ENCODE data around the gene IFT43. TPM values are rescaled to one million over a fixed set of nuclear protein-coding genes. Genes with fewer than 3 reads are reported as not detected.

IFT43 gene
- total and polyA plus RNA-seq, 7 donors, result 10.4 to 23.6 (median 15.6) TPM

- Histone ChIP-seq H3K27ac (no peak overlapping the region), H3K4me3 (no peak overlapping the region), H3K36me3 (ENCODE audit: insufficient read depth in 1 of 2, low read depth in 1 of 2) (no peaks in the 10 kb centered on the region), H3K4me1 (peaks cover 4% of the 10 kb centered on the region), H3K27me3 (ENCODE audit: insufficient read depth in 3 of 3, low read length in 2 of 3) (no peaks in the 10 kb centered on the region), H3K9me3 (no peaks in the 10 kb centered on the region)
- DNase-seq (no peak), ATAC-seq (peak in 1 of 4 donors; percentile 55)
- WGBS, 3 donors, result 17 to 34% (median 20%) methylated on average over 14 of the region's 14 CpGs
- intact Hi-C loops (cut with DNase I), result no loop called here
- TF ChIP-seq, protein P1, sequence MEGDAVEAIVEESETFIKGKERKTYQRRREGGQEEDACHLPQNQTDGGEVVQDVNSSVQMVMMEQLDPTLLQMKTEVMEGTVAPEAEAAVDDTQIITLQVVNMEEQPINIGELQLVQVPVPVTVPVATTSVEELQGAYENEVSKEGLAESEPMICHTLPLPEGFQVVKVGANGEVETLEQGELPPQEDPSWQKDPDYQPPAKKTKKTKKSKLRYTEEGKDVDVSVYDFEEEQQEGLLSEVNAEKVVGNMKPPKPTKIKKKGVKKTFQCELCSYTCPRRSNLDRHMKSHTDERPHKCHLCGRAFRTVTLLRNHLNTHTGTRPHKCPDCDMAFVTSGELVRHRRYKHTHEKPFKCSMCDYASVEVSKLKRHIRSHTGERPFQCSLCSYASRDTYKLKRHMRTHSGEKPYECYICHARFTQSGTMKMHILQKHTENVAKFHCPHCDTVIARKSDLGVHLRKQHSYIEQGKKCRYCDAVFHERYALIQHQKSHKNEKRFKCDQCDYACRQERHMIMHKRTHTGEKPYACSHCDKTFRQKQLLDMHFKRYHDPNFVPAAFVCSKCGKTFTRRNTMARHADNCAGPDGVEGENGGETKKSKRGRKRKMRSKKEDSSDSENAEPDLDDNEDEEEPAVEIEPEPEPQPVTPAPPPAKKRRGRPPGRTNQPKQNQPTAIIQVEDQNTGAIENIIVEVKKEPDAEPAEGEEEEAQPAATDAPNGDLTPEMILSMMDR (IDR thresholded peaks at IDR 0.05), result no peak
Measured at GRCh38 chr14:76100236-76100635, 114.7 kb downstream of the IFT43 start.

DNA sequence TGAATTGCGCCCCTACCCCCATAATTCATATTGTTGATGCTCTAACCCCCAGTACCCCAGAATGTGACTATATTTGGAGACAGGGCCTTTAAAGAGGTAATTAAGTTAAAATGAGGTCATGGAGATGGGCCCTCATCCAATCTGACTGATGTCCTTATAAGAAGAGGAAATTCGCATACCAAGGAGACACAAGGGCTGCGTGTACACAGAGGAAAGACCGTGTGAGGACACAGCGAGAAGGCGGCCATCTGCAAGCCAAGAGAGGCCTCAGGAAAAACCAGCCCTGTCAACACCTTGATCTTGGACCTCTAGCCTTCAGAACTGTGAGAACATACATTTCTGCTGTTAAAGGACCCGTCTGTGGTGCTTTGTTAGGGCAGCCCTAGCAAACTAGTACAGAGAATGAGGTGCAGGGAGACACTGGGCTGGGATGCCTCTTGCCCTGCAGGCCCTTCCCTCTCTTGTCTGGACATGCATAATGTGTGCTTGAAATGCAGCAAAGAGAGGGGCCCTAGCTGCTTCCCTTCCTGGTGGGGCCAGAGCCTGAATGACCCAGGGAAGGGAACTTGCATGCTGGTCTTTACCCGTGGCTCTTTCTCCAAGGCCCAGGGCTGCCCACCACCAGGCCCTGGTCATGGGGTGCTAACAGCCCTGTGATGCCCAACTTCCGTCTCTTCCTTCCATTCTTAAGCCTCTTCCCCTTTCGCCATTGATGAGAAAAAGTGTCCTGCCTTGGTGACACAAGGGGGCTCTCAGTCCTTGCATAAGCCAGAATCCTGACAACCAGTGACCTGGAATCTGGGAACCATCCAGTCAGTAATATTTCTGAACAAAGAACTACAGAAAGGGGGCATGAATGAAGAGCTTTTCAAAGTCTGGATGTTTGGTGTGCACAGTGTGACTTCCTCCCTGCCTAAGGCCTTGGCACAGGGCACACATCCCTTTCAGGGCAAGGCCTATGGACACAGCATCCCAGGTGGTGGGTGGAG is 116.1 kb downstream of the IFT43 start:
- H3K4me3 ChIP-seq, result no peak overlapping the region
- DNase-seq (no peak), ATAC-seq (no peak)
- H3K36me3 ChIP-seq (ENCODE audit: insufficient read depth in 1 of 2, low read depth in 1 of 2), result no peaks in the 10 kb centered on the region
- 50 to 67% (median 56%) methylated on average over 10 of the region's 10 CpGs for WGBS, 3 donors
- H3K27me3 ChIP-seq (ENCODE audit: insufficient read depth in 3 of 3, low read length in 2 of 3), result no peaks in the 10 kb centered on the region
- intact Hi-C loops (cut with DNase I), result no loop called here
- peaks cover 4% of the 10 kb centered on the region for H3K4me1 ChIP-seq
- TF ChIP-seq, protein P1 (IDR thresholded peaks at IDR 0.05), result no peak
- no peaks in the 10 kb centered on the region for H3K9me3 ChIP-seq
- H3K27ac ChIP-seq, result no peak overlapping the region

DNA sequence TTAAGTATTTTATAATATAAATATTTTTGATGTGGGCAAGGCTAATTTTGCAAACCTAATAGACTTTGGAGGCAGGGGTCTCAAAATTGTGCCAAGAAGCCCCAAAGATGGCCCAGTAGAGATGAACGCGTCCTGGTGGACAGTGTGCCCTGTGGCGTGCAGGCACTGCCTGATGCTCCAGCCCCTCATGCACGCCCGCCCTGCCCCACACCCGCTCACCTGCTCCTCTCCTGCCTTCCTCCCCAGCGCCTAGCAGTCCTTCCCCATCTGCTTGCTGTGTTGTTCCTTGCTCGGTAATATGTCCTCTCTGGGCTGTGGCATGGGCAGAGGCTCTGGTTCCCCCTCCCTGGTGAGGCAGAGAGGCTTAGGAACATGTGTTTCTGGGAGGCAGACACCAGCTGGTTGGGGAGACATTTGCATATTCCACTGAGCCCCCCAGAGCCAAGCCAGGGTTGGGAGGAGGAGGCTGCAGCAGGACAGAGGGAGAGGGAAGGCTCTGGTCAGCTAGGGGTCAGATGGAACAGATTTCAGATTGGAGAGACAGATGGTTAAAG is 119.3 kb downstream of the IFT43 start:
- intact Hi-C loops (cut with DNase I), result no loop called here
- H3K9me3 ChIP-seq, result no peaks in the 10 kb centered on the region
- no peaks in the 10 kb centered on the region for H3K36me3 ChIP-seq (ENCODE audit: insufficient read depth in 1 of 2, low read depth in 1 of 2)
- no peak overlapping the region for H3K4me3 ChIP-seq
- TF ChIP-seq, protein P1 (IDR thresholded peaks at IDR 0.05), result no peak
- no peaks in the 10 kb centered on the region for H3K27me3 ChIP-seq (ENCODE audit: insufficient read depth in 3 of 3, low read length in 2 of 3)
- DNase-seq, result no peak
- no peak overlapping the region for H3K27ac ChIP-seq
- H3K4me1 ChIP-seq, result peaks cover 4% of the 10 kb centered on the region
- WGBS, 3 donors, result 69 to 83% (median 74%) methylated on average over 7 to 8 of the region's 8 CpGs
- no peak for ATAC-seq

- H3K27ac ChIP-seq, result no peak overlapping the region
- no peaks in the 10 kb centered on the region for H3K4me1 ChIP-seq
- ATAC-seq (no peak), DNase-seq (no peak)
- intact Hi-C loops (cut with DNase I), result no loop called here
- H3K36me3 ChIP-seq (ENCODE audit: insufficient read depth in 1 of 2, low read depth in 1 of 2), result no peaks in the 10 kb centered on the region
- no peak overlapping the region for H3K4me3 ChIP-seq
- TF ChIP-seq, protein P1 (IDR thresholded peaks at IDR 0.05), result no peak
- no peaks in the 10 kb centered on the region for H3K27me3 ChIP-seq (ENCODE audit: insufficient read depth in 3 of 3, low read length in 2 of 3)
- 81 to 91% (median 86%) methylated on average over 2 of the region's 2 CpGs for WGBS, 3 donors
- H3K9me3 ChIP-seq, result no peaks in the 10 kb centered on the region
Measured at GRCh38 chr14:76106188-76106587, 120.6 kb downstream of the IFT43 start.
